Eye (tissue), 1 donor: Measurements from ENCODE around the gene INPP5A.

Experiments used
- DNase-seq: peaks from one replicate; pipeline ENCODE4 v3.0.0-alpha.2; 2015

Gene INPP5A

DNA sequence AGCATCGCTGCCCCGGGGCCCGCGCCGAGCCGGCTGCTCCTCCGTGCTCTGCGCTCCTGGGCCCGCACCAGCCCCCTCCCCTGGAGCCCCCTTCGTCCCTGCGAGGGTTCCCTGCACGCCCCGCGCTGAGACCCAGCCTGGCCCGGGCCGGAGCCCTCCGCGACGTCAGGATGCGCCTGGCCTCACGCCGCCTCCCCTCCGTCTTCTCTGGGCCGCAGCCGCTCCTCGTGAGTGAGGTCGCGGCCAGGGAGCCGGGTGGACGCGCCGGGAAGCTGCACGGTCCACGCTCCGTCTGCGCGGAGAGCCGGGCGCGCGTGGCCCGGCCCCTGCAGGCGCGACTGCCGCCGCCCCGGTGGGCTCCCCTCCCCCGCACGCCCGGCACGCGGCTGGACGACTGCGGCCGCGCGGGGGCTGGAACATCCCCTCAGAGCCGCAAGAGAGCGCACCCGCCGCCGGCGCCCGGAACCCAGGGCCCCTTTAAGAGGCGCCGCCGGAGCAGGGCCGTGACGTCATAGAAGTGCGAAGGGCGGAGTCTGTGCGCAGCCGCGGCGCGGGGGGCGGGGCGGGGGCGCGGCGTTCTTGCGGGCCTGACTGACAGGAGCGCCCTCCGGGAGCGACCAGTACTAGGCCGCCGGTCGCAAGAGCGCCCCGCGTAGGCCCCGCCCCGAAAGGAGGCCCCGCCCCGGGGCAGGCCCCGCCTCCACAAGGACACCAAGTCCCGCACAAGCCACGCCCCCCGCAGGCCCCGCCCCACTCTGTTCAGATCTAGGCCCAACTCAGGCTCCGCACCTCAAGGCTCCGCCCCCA is 507 bp upstream of the INPP5A start:
- peak; percentile 100 for DNase-seq

DNA sequence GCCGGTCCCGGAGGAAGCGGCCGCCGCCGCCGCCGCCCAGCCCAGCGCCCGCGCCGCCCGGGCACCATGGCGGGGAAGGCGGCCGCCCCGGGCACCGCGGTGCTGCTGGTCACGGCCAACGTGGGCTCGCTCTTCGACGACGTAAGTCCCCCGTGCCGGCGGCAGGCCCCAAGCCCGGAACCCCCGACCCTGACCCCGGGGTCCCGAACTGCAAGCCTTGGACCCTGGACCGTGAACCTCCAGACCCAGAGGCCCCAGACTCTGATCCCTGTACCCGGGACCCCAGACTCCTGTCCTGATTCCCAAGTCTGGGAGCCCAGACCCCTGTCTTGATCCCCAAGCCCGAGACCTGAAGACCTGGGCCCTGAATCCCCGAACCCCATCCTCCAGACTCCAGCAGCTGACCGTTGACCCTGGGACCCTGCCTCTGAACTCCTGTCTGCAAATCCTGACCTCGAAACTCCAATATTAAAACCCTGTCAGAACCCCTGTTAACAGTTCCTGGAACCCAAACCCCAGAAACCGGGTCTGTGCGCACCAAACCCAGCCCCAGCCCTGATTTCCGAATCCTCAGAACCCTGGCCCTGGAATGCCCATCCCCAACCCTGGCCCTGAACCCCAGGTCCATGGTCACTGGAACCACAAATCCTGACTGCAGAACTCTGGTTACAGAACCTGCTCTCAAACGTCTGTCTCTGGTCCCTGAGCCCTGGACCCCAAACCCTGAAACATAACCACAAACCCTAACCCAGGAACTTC is 623 bp downstream of the INPP5A start:
- DNase-seq, result peak; percentile 48

DNA sequence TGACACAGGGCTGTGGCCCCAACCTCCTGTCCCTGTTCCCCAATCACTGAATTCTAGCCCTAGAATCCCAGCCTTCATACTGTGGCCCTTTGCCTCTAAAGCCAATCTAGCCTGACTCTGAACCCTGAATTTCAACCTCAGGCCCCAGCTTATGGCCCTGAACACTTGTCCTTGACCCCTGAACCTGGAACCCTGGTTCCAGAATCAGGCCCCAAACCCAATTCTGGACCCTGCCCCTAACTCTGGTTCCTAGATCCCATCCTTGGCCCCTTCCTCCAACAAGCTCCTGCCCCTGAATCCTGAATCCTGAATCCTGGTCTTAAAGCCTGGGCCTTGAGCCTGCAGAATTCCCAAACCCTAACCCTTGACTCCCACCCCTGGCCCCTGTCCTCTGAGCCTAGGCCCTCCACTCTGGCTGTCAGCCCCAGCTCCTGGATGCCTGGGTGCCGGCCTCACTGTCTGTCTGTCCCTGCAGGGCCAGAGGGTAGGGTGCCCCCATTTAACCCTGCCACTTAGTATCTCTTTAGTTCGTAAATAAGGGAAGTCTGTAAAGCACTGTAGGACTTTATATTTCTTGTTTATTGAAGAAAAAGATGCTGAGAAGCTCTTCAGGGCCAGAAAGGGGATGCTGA is 1.3 kb downstream of the INPP5A start:
- no peak for DNase-seq

DNA sequence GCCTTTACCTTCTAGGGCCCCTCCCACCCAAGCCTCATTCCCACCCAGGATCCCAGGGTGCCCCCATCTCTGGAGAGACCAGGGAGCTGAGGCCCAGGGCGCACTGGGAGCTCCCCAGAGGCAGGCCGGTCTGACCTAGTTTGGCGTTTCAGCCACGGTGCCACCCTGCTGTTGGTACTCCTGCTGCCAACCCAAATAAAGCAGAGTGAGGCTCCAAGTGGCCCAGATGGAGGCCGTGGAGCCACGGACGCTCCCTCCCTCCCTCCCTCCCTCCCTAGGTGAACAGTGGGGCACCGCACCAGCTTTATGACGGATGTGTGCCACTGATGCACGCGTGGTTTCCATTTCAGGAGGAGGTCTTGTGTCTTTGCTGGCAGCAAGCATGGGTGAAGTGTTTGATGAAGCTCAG is 1.8 kb downstream of the INPP5A start:
- no peak for DNase-seq

DNA sequence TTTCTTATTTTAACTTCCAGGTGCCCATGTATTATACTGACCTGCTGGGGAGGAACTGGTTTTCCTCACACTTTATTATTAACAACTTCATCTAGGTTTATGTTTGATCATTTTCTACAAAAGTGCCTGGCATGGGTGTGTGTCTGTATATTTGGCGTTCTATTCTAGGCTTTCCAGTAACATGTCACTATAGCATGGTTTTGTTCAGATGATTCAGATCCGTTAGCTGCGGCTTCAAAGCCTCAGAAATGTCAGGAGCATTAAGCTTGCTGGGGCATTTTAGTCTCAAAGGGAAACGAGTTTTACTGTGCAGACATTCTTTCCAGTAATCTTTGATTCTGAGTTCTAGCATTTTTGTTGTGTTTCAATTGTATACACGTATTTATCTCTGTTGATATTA is 2.3 kb downstream of the INPP5A start:
- peak; percentile 40 for DNase-seq

DNA sequence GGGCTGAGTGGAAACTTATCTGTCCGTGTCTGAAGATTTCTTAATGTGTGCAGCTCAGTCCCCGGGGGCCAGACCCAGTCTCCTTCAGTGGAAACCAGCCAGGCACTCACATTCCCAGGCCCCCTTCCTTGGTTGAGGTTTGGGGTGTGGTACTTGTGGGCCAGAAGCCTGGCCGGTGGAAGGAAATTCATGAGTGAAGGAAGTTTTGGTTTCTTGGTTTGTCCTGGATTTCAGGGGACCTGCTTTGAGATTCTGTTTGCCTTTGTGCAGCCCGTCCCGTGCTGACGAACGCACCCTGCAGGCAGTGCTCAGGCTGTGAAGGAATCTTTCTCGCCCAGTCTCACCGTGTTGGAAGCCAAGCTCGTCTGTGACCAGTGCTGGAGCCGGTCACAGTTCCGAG is 2.9 kb downstream of the INPP5A start:
- DNase-seq, result peak; percentile 42

DNA sequence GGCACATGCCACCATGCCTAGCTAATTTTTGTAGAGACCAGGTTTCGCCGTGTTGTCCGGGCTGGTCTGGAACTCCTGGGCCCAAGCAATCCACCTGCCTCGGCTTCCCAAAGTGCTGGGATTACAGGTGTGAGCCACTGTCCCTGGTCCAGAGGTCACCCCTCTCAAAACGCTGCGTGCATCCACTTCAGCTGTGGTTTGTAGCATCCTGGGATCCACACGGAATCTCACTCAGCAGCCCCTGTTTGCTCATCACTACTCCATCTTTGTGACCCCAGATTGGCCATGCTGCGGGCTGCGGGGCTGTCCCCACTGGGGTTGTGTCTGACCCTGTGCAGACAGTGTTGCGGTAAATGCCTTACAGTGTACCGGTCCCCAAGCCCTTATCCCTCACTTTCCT is 3.5 kb downstream of the INPP5A start:
- no peak for DNase-seq

DNA sequence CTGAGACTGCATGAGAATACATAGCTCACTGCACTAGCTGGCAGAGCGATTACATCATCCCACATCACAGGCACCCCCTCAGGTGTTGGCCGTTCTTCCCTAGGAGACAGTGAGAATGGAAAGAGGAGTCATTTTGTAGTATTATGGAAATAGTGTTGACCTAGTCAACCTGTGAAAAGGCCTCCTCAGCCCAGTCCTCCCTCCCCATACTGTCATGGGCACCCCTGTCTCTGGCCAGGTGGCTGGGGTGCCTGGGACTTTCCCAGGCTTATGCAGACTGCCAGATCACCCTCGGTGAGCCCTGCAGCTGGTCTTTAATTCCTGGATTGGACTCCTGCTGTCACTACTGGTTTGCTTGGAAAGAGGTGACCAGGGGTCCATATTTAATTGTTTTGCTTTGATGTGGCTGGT is 4.0 kb downstream of the INPP5A start:
- no peak for DNase-seq

DNA sequence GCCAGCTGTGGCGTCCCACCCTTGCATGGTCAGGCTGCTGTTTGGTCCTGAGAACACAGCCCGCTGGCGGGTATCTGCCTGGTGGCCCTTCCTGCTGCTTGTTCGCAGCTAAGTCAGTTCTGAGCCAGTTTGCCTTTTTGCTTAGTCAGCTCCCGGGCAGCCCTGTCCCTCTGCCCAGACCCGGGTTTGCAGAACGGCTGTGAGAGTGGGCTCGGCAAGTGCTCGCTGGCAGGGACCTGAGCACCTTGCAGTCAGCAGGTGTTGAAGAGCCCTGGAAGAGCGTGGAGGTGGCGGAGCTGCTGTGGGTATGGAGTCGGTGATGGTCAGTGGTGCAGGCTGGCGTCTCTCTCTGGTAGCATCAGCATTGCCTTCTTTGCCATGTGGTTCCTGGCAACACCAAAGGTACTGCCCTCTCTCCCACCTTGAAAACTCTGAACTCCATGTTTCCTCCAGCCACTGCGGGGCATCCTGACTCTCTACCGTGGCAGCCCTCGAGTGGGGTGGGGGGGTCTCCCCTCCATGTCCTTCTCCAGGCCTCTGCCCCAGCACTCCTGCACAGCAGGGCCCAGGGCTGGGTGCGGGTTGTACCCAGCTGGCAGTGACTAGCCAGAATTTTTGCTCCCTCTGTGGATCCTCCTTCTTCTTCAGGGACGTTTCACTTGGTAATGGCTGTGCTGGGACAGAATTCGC is 4.6 kb downstream of the INPP5A start:
- DNase-seq, result no peak

DNA sequence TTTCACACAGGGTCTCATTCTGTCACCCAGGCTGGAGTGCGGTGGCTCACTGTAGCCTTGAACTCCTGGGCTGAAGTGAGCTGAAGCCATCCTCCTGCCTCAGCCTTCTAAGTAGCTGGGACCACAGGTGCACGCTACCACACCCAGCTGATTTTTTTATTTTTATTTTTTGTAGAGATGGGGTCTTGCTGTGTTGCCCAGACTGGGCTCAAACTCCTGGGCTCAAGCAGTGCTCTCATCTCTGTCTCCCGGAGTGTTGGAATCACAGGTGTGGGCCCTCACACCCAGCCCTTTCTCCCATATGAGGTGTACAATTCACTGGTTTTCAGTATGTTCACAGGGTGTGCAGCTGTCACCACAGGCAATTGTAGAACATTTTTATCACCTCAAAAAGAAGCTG is 5.2 kb downstream of the INPP5A start:
- no peak for DNase-seq

GRCh38 chr10:132543916-132544743 is 6.5 kb downstream of the INPP5A start:
- DNase-seq, result no peak

DNA sequence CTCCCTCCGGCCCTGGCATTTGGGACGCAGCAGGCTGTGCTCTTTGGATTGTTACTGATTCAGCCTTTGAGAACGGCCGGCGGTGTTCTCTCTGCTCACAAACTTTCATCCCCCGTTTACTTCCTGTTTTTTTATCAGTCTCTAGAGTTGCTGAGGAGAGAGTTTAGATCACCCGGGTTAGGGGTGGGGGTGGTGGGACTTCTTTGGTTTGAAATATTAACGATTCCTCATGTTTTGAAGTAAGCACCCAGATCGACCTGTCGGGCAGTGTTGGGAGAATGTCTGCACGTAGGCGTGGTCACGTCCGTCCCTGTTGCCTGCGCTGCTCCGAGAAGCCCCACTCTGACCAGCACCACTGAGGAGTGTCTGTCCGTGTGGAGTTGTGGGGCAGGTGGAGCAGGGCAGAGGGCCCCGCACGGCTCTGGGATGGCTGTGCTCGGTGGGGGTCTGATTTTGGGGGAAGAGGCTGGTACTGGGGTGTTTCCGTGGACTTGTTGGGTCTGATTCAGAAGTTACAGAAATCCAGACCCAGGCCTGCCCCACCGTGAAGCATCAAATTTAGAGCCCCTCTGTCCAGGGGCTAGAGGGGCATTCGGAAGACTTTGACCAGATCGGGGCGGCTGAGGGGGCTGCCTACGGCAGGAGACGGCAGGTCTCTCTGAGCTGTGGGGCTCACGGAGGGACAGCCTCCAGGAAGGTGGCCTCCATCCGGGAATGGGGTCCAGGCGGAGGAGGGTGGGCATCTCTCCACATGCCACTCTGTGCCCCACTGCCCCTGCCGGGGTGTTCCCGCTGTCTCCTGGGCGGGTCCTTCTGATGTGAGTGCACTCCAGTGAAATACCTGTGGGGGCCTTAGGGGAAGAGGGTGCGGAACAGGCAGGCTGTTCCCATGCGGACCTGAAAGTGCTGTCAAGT is 7.4 kb downstream of the INPP5A start:
- DNase-seq, result no peak

- no peak for DNase-seq
Observed at GRCh38 chr10:132545659-132546367, 8.2 kb downstream of the INPP5A start.

DNA sequence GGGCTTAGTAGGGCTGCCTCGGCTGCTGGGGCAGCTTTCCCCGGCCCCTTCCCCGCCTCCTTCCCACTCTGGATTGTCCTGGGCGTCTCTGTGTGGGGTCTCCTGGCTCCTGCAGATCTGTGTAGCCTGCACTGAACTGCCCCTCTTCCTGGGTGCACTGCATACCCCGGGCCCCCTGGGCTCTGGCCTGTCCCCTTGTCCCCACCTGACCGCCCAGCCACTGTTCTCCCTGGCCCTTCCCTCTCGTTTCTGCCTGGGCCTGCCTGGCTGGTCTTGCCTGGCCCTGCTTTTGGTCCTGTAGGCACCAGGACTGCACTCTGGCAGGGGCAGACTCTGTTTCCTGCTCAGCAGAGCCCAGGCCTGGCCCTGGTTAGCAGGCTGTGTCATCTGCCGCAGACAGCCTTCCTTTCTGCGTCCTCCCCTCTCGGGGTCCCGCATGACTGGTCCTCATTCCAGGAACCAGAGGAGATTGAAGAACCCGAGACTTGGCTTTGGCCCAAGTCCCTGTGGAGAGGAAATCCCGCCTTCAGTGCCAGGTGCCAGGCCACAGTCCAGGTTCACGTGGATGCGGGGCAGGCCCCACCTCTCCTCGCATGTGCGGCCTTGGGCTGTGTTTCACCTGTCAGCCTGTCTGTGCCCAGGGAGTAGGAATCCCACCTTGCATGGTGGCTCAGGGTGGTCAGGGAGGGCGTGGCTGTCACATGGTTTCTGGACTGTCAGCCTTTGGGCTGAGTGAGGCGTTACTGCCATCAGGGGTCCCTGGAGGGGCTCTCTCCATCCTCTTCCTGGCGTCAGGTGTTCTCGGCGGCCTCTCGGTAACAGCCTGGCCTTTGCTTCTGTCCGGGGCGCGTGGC is 9.2 kb downstream of the INPP5A start:
- no peak for DNase-seq

DNA sequence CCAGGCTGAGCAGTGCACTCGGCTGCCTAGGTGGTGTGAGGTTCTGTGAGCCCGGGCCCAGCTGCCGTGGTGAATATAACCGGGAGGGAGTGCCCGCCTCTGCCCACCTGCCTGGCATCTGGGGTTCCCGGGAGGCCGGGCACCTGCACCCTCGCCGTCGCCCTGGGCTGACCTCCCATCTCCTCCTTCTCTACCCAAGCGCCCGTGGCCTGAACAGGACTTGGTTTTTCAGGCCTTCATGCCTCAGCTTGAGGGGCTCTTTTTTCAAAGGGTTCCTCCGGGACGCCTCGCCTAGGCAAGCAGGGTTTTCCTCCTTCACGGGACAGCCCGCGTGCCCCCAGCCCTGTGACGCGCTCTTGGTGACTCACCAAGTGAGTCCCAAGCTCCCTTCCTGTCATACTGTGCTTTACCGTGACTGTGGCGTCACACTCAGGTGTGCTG is 9.9 kb downstream of the INPP5A start:
- DNase-seq, result no peak

DNA sequence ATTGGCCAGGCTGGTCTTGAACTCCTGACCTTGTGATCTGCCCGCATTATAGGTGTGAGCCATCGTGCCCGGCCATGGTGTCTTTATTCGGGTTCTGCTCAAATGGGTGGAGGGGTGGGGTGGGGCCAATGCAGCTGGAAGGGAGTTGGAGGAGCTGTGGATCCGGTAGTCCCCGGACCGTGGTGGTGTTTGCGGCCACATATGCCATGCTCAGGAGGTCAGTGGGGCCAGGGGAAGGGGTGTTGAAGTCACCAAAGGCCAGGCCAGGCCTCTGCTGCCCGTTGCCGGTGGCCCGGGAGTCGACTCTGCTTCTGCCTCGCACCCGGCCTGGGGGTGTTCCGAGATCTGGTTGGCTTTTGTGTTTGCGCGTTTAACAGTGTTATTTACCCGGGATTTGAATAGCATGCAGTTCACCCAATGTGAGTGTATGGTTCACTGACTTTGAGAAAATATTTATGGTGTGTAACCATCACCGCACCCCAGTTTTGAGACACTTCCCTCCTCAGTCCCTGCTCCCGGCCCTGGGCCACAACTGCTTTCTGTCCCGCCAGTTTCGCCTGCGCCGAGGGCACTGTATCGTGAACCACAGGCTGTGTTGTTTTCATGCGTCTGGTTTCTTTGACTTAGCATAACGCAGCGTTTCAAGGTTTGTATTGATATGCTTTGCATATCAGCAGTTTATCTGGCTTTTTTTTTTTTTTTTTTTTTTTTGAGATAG is 10.7 kb downstream of the INPP5A start:
- no peak for DNase-seq

DNA sequence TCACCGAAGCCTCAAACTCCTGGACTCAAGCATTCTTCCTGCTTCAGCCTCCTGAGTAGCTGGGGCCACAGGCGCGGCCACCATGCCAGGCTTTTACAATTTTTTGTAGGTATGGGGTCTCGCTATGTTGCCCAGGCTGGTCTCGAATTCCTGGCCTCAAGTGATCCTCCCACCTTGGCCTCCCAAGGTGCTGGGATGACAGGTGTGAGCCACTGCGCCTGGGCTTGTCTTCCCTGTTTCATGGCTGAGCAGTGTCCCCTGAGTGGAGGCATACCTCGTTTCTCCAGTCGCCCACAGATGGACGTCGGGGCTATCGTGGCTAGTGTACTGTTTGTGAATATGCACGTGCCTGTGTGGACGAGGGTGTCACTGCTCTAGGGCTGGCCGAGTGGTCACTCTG is 11.3 kb downstream of the INPP5A start:
- no peak for DNase-seq

DNA sequence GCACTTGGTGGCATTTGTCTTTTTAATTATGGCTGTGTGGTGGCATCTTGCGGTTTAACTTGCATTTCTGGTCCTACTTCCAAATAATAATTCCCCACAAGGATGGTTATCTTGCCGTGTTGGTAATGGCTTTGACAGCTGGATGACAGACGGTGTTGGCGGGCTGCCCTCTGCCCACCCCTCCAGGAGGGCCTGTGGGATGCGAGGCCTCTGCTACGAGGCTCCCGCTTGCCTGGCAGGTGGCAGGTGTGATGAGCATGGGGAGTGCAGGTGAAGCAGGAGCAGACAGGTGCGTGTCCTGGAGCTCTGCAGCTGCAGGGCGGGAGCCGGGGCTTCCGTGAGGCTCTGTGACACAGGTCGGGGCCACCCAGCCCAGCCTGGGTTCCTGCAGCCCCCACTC is 11.8 kb downstream of the INPP5A start:
- DNase-seq, result no peak
